Measurements from ENCODE around the gene CYTH4.
"Not testable (repeated sequence)": the region's sequence is repeated elsewhere in the genome, so short reads cannot be mapped to it uniquely, and the experiment has no call there.

The CYTH4 gene

DNA sequence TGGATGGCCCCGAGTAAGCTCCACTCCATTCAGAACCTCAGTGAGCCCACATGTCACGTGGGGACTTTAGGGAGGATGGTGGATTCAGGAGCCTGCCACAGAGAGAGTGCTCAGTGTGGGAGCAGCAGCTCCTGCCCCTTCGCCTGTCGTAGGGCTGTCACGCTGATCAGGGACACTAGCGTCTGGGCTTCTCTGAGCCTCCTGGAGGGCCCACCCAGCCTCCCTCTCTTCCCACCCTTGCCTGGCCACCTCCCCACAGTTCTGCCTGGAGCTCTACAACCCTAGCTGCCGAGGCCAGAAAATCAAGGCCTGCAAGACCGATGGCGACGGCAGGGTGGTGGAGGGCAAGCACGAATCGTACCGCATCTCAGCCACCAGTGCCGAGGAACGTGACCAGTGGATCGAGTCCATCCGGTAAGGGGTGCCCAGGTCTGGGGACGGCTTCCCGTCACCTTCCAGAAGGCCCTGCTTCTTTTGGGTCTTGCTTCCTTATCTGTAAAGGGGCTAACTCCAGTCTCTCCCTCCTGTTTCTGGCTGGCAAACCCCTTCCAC lies 29.5 kb downstream of the CYTH4 start:
- no peak for DNase-seq

DNA sequence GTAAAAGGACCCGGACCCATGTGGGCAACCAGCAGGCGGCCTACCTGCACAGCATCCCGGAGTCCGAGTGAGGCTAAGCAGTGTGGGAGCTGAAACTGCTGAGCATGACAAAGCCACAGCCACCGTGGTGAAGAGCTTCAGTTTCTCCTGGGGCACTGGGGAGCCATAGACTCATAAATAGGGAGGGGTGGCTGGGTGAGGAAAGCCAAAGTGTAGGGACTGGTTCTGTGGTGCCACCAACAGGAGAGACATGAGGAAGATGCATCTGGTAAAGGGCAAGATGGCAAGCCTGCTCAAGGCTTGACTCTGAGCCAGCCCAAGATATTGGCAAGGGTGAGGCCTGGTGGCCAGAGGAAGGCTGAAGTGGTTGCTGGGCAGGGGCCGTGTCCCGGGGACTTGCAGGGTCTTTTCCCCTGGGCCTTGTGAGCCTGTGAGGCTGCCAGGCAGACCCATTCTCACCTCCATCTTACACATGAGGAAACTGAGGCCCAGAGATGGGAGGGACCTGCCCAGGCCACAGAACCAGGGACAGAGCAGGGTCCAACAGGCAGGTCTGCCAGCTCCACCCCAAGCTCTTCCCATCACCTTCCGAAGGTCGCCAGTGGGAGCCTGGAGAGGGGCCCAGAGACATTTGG lies 30.4 kb downstream of the CYTH4 start:
- no peak for DNase-seq

DNA sequence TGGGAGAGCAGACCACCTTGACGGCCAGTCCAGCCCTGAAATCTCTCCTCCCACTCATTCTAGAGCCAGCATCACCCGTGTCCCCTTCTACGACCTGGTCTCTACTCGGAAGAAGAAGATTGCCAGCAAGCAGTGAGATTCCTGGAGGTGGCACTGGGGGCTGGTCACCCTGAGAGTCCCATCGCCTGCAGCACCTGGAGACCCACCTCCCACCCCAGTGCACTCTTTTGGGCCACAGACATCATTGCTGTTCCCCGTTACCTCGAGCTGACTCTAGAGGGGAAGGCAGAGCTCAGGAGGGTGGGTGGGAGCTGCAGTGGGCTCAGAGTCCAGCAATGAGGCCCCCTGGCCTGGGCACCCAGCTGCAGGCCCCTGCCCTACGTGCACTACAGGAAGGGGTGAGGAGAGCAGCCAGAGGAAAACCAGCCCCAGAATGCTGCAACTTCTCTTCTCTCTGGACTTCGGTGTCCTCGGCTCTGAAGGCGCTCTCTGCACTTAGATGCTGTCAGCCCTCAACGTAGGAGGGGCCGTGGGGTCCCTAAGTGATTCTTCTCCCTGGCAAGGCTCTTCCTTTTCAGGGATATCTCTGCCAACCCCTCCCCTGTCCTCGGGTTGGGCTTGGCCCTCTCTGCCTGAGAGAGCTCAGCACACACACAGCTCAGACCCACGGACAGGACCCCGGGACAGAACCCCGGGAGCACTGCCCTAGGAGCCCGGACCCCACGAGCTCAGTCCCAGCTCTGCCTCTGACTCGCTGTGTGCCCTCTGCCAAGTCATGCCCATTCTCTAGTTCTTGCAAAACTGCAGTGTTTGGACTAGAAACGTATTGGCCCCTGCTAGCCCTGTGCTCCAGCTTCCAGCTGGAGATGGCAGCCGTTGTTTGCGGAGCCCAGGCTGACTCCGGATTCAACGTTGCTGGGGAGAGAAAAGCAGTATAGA lies 31.3 kb downstream of the CYTH4 start:
- DNase-seq = no peak

DNA sequence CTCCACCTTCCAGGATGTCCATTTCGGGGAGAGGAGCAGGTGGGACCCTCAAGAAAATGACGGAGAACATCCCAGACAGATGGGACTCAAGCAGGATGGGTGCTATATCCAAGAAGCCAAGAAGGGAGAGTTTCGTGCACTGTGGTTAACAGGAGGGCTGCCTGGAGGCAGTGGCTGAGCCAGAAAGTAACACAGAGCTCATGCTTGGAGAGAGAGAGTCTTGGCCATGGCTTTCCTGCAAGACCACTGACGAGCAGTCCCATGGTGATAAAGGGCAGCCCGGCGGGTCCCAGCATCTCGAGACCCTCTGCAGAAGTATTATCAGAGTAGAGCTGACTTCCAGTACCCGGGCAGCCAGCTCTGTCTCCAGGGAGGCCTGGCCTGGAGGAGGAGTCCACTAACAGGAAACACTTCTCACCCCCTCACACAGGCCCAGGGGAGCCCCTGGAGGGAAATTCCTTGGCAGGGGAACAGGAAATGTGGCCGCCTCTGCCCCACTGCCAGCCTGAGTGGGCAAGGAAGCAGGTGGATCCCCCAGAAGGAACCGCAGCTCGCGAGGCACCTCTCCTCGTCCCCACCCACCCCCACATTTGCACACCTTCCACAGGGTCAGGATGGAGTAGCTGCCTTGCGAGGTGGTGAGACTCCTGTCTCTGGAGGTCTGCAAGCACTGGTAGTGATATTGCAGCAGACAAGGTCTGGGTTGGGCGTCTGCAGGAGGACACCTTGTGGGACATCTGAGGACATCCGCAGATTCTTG lies 32.2 kb downstream of the CYTH4 start:
- no peak for DNase-seq

DNA sequence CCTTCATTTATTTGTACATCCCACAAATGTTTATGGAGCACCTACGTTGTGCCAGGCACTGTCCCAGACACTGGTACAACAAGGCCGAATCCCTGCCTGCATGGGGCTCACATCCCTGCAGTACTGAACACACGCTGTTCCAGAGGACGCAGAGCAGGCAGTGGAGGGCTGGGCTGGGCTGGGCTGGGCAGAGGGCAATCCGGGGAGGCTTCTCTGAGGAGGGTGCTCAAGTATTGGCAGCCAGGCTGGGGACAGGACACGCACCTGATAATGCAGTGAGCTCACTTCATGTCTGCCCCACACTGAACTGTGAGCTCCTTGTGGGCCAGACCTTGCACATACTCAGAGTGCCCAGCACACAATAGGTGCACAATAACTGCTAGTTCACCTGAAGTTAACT lies 34.1 kb downstream of the CYTH4 start:
- DNase-seq = no peak

DNA sequence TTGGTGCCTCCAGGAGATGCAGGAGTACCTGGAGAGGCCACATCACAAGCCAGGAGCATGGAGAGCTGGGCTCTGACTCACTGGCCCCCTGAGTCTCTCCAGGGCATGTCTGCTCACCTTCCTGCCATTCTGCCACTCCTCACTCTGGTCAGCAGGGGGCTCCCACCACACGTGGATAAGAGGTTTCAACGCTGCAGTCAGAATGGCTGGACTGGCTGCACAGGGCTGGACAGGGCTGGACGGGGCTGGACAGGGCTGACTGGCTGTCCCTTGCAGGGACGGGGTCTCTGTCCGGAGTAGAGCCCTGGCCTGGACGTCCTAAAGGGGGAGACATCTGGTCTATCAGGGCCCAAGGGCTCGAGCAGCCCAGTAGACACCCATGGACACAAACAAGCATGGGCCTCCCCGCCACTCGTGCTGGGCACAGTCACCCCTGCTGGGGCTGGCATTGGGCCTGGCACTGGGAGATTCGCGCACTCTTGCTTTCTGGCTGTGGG lies 34.6 kb downstream of the CYTH4 start:
- DNase-seq = no peak

DNA sequence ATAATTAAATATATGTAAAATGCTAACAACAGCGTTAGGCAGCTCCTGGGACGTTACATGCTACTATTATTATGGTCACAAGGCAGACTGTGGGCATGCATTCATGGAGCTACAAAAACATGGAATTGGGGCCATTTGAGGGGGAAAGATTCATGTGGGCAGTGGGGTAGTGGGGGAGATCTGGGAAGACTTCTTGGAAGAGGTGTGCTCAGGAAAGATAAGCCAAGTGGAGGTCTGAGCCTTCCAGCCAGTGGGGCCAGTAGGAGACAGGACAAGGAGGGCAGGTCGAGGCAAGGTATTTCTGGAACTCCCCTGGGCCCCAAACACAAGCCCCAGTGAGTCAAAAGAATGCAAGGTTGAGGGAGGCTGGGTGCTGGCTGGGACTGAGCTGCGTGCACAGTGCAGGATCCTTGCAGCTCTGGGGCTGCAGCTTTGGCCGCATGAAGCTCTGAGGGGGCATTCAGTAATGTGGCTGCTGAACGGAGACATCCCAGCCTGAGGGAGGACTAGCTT lies 35.4 kb downstream of the CYTH4 start:
- no peak for DNase-seq

DNA sequence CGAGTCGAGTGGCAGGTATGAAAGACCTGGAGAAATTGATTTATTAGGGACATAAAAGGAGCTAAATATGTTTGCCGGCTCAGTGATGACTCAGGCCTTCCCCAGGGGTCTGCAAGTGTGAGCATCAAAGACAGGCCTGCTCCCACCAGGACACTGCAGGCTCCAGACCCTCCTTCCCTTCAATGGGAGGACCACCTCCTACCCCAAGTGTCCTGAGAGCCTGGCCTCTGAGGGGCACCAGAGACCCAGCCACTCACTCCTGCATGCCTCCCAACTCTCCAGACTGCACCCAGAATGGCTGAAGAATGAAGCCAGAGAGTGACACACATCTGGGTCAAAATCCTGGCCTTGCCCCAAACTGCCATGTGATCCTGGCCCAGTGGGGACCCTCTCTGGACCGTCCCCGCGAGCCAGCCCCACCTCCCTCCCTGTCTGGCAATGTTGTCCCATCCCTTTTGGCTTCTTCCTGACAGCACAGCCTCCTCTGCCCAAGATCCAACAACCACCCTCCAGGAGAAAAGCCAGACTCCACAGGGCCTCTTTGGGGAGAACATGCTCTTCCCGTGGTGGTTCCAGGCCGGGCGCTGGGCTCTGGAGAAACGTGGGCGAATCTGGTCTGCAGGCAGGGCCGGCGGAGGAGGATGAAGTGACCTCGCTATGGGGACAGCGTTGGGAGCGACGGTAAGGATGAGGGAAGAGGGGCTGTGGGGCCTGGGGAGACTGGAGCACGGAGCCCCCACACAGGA lies 36.2 kb downstream of the CYTH4 start:
- DNase-seq = no peak

DNA sequence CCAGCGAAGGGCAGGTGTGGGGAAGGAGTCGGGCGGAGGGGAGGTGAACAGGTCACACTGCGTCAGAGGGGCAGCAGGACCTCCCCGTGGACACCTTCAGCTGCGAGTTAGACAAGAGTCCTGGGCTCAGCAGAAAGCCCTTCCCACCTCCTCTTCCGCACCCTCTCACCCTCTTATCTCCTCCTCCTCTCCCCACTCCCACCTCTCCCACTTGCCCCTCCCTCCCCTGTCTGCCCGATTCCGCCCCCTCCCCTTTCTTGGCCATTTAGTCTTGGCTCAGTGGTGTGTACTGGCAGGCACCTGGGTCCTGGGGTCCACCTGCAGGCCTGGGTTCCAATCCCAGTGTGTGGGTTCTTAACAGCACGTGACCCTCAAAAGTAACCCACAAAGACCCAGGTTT lies 37.2 kb downstream of the CYTH4 start:
- DNase-seq = no peak

DNA sequence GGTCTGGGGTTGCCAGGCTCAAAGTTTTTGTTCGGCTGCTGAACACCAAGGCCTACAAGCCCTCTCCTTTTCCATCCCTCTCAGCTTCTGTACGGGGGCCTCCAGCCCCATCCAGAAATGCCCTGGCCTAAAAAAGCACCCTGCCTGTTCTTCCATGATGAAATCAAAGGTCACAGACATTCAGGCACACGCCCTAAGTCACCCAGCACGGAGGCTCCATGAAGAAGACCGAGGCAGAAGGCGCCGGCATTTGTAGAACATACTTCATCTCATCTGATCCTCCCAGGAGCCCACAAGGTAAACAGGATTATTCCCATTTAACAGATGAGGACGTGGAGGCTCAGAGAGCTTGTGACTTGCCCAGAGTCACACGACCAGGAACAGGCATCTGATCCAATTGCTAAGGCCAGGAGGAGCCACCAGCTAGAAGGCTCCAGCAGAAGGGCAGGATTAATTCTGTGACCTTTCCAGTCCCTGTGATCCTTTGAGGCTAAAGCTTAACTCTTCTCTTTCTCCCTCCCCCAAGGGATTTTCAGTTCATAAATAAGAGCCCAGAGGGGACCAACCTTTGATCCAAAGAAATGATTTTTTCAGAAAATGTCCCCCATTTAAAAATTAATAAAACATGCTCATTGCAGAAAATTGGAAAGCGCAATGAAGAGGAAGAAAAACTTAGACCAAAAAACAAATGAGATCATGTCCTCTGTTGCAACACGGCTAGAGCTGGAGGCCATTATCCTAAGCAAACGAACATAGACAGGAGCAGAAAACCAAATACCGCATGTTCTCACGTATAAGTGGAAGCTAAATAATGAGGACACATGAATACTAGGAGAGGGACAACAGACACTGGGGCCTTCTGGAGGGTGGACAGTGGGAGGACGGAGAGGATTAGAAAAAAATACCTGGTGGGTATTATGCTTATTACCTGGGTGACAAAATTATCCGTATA lies 38.7 kb downstream of the CYTH4 start:
- no peak for DNase-seq

DNA sequence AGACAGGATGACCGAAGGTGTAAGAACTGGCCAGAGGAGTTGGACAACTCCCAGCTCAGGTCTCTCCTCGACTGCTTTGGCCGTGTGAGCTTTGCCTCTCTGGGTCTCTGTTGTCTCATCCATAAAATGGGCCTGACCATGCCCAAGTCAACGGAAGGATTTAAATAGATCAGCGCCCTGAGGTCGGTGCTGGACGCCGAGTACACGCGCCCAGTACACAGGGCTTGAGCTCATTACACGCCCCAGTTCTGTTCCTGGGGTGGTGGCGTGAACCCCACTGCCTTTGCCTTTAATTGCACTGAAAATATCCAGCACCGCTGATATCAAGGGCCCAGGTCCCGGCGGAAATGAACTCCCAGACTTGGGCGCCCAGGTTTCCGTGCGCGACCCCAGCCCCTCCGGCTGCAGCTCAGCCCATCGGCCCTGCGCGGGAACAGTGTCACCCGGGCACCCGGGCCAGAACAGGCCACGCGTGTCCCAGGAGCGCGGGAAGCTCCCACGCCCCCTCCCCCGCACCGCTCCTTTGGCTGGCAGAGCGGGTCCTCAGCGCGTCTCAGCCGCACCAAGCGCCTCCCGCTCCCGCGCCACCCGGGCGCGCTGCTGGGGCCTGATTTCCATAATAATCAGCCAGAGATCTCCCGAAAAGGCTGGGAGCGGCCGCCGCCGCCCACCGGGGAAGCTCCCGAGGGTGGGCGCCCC lies 42.2 kb downstream of the CYTH4 start:
- DNase-seq = no peak

DNA sequence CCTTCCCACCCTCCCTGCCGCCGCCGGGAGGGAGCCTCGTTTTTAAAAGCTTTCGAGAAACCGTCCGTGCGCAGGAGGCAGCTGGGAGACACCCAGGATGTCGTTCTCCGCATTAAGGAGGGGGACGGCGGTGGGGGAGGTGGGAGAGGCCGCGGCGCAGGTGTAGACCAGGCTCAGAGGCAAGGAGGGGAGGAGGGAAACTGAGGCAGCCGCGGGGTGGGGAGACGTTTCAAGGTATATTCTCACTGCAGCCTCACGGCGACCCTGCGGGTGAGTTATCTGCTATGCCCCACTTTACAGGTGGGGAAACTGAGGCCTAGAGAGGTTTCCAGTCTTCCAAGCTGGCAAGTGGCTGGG lies 42.7 kb downstream of the CYTH4 start:
- no peak for DNase-seq

DNA sequence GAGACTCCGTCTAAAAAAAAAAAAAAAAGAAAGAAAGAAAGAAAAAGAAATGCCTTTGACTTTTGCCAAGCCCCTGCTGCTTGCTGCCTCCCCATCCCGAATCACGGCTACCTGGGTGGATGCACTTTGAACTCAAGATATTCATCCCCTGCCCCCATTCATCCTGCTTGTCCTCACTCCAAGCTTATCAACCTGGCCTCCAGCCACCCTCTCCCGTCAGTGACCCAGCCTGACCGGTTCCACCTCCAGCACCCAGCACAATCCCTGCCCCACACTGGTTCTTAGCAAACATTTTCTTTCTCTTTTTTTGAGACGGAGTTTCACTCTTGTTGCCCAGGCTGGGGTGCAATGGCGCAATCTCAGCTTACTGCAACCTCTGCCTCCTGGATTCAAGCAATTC lies 44.4 kb downstream of the CYTH4 start:
- DNase-seq = no peak

DNA sequence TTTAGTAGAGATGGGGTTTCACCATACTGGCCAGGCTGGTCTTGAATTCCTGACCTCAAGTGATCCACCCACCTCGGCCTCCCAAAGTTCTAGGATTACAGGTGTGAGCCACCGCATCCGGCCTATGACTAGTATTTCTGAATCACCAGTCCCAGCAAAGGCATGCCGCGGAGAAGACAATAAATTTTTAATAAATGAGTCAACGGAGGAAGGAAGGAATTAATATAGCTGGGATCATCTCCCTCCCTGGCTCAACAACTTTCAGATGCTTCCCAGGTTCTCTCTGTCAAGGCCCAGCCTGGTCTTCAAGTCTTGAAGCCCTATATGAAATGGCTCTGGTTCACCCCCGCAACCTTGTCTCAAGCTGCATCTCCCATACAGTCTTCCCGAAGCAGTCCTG lies 45.7 kb downstream of the CYTH4 start:
- DNase-seq = no peak

DNA sequence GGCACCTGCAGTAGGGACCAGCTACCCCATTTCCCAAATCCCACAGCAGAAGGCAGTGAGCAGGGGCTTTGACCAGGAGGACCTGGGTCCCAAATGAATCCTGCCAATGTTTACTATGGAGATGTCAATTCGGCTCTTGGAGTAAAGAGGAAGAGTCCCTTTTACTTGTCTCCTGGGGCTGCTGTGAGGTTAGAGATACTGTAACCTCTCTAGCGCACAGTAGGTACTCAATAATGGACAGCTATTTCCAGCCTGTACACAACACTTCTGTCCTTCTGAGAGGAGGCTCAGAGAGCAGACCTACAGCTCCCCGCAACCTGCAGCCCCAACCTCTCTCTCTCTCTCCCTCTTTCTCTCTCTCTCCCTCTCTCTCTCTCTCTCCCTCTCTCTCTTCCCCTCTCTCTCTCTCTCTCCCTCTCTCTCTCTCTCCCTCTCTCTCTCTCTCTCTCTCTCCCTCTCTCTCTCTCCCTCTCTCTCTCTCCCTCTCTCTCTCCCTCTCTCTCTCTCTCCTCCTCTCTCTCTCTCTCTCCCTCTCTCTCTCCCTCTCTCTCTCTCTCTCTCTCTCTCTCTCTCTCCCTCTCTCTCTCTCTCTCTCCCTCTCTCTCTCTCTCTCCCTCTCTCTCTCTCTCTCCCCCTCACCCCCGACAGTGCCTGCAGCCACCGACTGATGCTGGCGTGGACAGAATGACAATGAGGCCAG lies 46.4 kb downstream of the CYTH4 start:
- not testable (repeated sequence) for DNase-seq

DNA sequence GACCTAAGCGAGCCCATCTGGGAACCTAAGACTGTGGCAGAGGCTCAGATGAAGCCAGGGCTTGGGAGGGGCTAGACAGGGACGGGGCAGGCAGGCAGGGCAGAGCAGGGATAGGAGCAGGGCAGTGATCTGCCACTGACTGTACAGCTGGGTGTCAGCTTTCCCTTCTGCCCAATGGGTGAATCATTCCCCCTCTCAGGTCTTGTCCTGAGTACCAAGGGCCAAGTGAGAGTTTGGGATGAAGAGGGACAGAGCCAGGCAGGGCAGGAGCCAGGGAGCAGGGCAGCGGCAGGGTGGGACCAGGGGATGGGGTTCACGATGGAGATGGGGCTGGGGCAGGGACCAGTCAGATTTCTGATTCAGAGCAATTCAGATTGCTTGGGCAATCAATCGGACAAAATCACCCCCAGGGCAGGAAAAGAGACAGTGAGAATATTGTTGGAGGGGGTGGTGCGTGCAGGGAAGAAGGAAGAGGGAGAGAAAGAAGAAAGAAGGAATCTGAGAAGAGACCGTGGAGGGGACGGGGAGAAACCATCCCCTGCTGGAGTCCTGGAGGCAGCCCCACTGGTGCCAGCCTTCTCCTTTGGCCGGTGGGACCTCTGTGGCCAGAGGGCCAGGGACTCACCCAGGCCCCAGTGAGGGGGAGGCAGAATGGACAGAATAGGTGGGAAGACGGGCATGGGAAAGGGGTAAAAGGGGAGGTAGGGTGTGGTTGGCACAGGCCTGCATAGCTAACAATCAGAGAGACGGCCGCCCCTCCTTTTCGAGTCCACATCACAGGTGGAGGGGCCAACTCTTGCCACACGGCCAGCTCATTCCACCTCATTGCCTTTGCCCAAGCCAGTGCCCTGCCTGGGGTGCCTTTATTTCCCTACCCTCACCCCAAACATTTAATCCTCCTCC lies 47.2 kb downstream of the CYTH4 start:
- DNase-seq = no peak

DNA sequence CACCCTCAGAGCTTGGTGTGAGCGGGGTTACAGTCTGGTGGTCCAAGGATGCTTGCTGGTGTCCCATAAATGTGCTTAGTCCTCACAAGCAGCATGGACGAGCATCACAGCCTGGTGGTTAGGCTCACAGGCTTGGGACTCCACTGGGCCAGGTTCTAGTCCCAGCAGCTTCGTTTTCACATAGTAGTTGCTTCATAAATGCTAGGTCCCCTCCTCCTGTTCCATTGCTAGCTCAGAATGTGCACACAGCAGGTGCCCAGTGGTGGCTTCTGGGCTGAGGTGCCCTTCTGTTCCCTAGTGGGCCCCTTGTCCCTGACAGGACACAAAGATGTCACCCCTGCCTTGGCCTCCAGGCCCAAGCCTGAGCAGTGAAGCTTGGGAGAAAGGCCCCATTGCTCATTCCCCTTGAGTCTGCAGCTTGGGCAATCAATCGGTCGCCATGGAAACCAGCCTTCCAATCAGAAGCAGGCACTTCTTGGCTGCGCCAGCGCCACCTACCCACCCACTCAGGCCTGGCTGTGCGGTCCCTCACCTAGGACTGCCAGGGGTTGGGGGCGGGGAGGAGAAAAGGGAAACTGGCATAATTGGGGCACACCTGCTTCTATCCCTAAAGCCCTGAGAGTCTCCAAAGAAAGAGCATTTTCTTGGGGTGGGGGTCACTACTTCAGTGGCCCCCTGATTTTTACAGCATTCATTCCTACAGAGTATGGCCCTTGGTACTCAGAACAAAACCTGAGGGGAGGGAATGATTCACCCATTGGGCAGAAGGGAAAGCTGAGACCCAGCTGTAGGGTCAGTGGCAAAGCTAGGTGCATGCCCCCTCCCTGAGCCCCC lies 48.1 kb downstream of the CYTH4 start:
- no peak for DNase-seq

DNA sequence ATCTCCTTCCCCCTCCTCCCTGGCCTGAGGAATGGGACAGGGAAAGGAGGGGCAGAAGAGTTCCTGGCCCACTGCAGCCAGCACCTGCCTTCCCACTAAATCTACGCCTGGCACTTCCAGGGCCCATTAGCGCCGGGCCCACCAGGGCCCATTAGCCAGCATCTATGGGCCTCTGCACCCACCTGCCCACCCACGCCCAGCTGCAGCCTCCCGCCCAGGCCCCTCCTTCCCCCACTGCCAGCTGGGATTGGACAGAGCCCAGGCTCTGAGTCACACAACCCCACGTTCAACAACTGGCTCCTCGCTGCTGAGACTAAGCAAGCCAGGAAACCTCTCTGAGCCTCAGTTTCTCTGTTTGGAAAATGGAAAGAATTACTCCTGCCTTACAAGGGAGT lies 48.7 kb downstream of the CYTH4 start:
- DNase-seq = no peak
